Activated B cell treated with CpG ODN at 0.5 μM for 24 hours (primary cell): ENCODE measurements around the gene CYTIP. TPM values are rescaled to one million over a fixed set of nuclear protein-coding genes. Genes with fewer than 3 reads are reported as not detected.

Source experiments
- ATAC-seq: fragments of 200-7000 bp; cut with Tn5 transposase; one replicate; pipeline ENCODE4 v1.10.0; 2021; ENCODE audit warnings: low read depth, mild to moderate bottlenecking, moderate library complexity
- CTCF ChIA-PET: fragments of 350-600 bp; sonication (Branson Sonifier 250); formaldehyde crosslinking; loops from one replicate; lab custom pipeline; 2021; ENCODE audit warnings: antibody characterized with exemption; lab: Charles Lee
- POLR2A ChIA-PET: fragments of 350-600 bp; sonication (Branson Sonifier 250); formaldehyde crosslinking; loops from one replicate; lab custom pipeline; 2021; ENCODE audit warnings: antibody characterized with exemption; lab: Charles Lee
- DNase-seq: peaks from one replicate; pipeline ENCODE4 v3.0.0; 2022
- H3K27ac Mint-ChIP-seq: one replicate; pipeline ENCODE4 v1.8.0; 2020; ENCODE audit warnings: mixed read lengths
- H3K27me3 Mint-ChIP-seq: one replicate; pipeline ENCODE4 v1.8.0; 2021; ENCODE audit warnings: mixed read lengths
- H3K36me3 Mint-ChIP-seq: one replicate; pipeline ENCODE4 v1.8.0; 2021; ENCODE audit warnings: low read depth, mixed read lengths
- H3K4me1 Mint-ChIP-seq: one replicate; pipeline ENCODE4 v1.8.0; 2021; ENCODE audit warnings: mixed read lengths
- H3K4me3 Mint-ChIP-seq: one replicate; pipeline ENCODE4 v1.8.0; 2020; ENCODE audit warnings: mild to moderate bottlenecking, mixed read lengths
- H3K9me3 Mint-ChIP-seq: one replicate; pipeline ENCODE4 v1.8.0; 2020; ENCODE audit warnings: mixed read lengths
- intact Hi-C: fragments of 100-400 bp; cut with micrococcal nuclease; formaldehyde crosslinking; loops from one replicate; pipeline ENCODE4 v1.15.1; 2024
- total RNA-seq: library from RNA; stranded (reverse); gene quantifications from 2 replicates; pipeline ENCODE4 v1.2.3, GENCODE V29; 2022
- TF ChIP-seq, protein P1 (sequence below): fragments of 200-600 bp; IDR thresholded peaks from one replicate; pipeline ENCODE4 v1.8.0; 2022; ENCODE audit warnings: antibody characterized with exemption, mild to moderate bottlenecking

Gene CYTIP
- total RNA-seq, 1 donor from 2014 or later = 129 TPM

DNA sequence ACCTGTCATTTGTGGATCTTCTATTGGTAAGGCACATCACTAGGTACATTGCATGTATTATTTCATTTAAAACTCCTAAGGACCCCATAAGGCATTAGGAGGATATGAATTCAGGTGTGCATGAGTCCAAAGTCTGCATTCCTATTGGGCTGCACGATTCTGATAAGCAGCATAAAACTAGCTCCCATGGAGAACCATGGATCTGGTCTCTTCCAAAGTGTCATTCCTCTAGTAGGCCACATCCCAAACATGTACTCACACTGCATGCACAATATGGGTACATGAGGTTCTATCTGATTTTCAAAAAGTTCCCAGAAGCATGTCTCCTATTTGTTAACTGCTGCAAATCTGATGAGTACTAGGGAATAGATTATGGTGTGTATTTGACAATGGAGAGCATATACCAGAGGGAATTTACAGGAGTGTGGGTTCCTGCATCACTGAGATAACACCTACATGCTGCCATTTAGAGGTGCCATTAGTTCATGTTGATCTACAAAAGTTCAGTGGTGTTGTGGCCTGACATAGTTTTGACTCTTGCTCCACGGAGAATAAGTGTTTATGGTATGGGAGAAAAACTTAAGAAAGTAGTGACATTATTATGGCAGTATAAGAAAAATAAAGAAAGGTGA lies 11.3 kb downstream of the CYTIP start:
- peak overlapping the region; percentile 12 for H3K4me3 Mint-ChIP-seq
- H3K36me3 Mint-ChIP-seq = peaks cover 90% of the 10 kb centered on the region
- peaks cover 86% of the 10 kb centered on the region for H3K4me1 Mint-ChIP-seq
- intact Hi-C loops = loop anchor here (1.0 kb wide), 1 partner anchor 11 kb away; no protein-coding TSS in a partner anchor
- H3K27me3 Mint-ChIP-seq = no peaks in the 10 kb centered on the region
- ChIA-PET POLR2A (interaction anchor here (0.6 to 7.2 kb wide), 8 partner anchors 8 to 91 kb away, joined by 3 to 64 read pairs (median 7); partner anchors contain the start of gene CYTIP), CTCF (interaction anchor here (1.0 to 2.2 kb wide), 5 partner anchors 60 to 106 kb away, joined by 4 to 18 read pairs (median 7); no protein-coding TSS in a partner anchor)
- ATAC-seq = no peak
- TF ChIP-seq, protein P1, sequence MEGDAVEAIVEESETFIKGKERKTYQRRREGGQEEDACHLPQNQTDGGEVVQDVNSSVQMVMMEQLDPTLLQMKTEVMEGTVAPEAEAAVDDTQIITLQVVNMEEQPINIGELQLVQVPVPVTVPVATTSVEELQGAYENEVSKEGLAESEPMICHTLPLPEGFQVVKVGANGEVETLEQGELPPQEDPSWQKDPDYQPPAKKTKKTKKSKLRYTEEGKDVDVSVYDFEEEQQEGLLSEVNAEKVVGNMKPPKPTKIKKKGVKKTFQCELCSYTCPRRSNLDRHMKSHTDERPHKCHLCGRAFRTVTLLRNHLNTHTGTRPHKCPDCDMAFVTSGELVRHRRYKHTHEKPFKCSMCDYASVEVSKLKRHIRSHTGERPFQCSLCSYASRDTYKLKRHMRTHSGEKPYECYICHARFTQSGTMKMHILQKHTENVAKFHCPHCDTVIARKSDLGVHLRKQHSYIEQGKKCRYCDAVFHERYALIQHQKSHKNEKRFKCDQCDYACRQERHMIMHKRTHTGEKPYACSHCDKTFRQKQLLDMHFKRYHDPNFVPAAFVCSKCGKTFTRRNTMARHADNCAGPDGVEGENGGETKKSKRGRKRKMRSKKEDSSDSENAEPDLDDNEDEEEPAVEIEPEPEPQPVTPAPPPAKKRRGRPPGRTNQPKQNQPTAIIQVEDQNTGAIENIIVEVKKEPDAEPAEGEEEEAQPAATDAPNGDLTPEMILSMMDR = no peak
- H3K9me3 Mint-ChIP-seq = no peaks in the 10 kb centered on the region
- peak overlapping the region; percentile 61 for H3K27ac Mint-ChIP-seq
- DNase-seq = no peak

DNA sequence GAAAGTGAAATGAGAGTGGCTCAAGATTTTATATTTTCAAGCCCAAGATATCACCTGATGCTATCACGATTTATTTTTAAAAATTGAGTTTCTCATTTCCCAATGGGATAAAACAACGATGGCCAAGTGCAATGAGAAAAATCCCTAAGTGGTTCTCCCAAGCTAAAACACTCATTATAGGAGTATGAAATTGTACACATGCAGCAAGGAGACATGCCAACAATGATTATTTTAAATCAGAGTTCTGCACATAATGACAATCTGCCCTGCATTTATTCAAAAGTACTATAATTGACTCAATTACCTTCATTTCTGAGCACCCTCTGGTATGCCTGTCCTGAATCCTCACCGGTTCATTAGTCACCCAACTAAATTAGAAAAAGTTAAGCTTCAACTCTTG lies 12.7 kb downstream of the CYTIP start:
- intact Hi-C loops = loop anchor here (1.0 kb wide), 1 partner anchor 8 kb away; no protein-coding TSS in a partner anchor
- no peak overlapping the region for H3K4me3 Mint-ChIP-seq
- H3K4me1 Mint-ChIP-seq = peaks cover 87% of the 10 kb centered on the region
- no peaks in the 10 kb centered on the region for H3K27me3 Mint-ChIP-seq
- peaks cover 94% of the 10 kb centered on the region for H3K36me3 Mint-ChIP-seq
- POLR2A ChIA-PET = interaction anchor here (1.0 to 7.2 kb wide), 4 partner anchors 8 to 38 kb away, joined by 3 to 64 read pairs (median 7); partner anchors contain the start of gene CYTIP
- CTCF ChIA-PET = interaction anchor here (1.4 to 1.9 kb wide), 4 partner anchors 17 to 104 kb away, joined by 4 to 7 read pairs (median 6); no protein-coding TSS in a partner anchor
- no peaks in the 10 kb centered on the region for H3K9me3 Mint-ChIP-seq
- ATAC-seq = no peak
- DNase-seq = no peak
- no peak overlapping the region for H3K27ac Mint-ChIP-seq
- TF ChIP-seq, protein P1 = no peak

DNA sequence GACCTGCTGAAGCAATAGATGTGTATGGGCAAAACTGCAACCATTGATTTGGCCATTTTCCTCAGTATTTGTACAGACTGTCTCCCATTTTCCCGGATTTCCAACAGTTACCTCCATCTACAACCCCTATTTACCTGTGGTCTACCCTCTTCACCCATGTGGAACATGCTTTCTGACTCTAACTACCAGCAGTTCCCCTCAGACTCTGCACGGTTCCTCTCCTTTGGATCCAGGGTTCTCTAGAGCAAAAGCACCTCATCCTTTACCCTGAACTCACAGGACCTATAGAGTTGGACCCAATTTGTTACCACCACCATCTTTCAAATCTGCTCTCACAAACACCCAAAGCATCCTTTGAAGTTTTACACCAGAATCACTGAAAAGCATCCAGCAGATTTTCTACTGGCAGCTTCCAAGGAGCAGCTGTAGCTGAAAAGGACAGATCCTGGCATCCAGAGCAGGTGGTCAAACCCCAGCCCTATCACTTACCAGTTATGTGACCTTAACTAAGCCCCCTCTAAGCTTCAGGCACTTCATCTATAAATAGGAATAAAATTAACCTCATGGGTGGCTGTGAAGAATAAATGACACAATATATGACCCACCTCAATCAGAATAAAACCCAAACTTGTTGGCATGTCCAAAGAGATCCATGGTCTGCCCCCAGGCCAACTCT lies 15.3 kb downstream of the CYTIP start:
- no peak for DNase-seq
- Mint-ChIP-seq H3K4me3 (no peak overlapping the region), H3K4me1 (peaks cover 61% of the 10 kb centered on the region), H3K27ac (peak overlapping the region; percentile 76), H3K36me3 (peaks cover 92% of the 10 kb centered on the region), H3K27me3 (no peaks in the 10 kb centered on the region), H3K9me3 (no peaks in the 10 kb centered on the region)
- POLR2A ChIA-PET = interaction anchor here (1.4 to 7.2 kb wide), 4 partner anchors 9 to 41 kb away, joined by 5 to 64 read pairs (median 8); partner anchors contain the start of gene CYTIP
- TF ChIP-seq, protein P1 = no peak
- ATAC-seq = no peak
- intact Hi-C loops = no loop called here
- CTCF ChIA-PET = interaction anchor here (1.5 kb wide), 1 partner anchor 101 kb away, joined by 7 read pairs; no protein-coding TSS in a partner anchor

DNA sequence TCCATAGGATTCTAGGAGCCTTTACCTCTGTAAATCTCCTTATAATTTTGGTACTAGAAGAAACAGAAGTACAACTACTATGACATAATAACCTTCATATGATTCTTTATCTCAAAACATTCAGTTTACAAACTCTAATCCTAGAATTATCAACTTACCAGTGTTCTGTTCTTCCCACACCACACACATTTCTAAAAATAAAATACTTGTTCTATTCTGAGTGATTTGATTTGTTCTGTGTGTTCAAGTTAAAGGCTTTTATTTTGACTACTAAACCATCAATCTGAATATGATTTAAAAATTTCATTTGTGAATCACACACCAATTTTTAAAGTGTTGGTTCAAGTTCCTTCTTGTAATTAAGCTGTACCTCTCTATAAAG lies 16.0 kb downstream of the CYTIP start:
- POLR2A ChIA-PET = interaction anchor here (1.2 to 2.6 kb wide), 4 partner anchors 11 to 42 kb away, joined by 5 to 10 read pairs (median 6); no protein-coding TSS in a partner anchor
- intact Hi-C loops = no loop called here
- Mint-ChIP-seq H3K27me3 (no peaks in the 10 kb centered on the region), H3K4me1 (peaks cover 56% of the 10 kb centered on the region), H3K9me3 (peaks cover 2% of the 10 kb centered on the region), H3K36me3 (peaks cover 92% of the 10 kb centered on the region), H3K4me3 (no peak overlapping the region), H3K27ac (peak overlapping the region; percentile 76)
- ATAC-seq = no peak
- TF ChIP-seq, protein P1 = no peak
- no peak for DNase-seq
- CTCF ChIA-PET = interaction anchor here (1.2 to 2.2 kb wide), 3 partner anchors 100 to 103 kb away, joined by 3 to 12 read pairs (median 7); partner anchors contain the start of gene ERMN
